SH-SY5Y (cell line): ENCODE results near the gene OIT3.

ENCODE experiments used
- GATA2 ChIP-seq: IDR thresholded peaks from 2 replicates; pipeline ENCODE4 v1.6.1; 2011; ENCODE audit warnings: mild to moderate bottlenecking, low read depth, low read length
- GATA3 ChIP-seq: IDR thresholded peaks from 2 replicates; pipeline ENCODE4 v1.6.1; 2011; ENCODE audit warnings: low read depth, mild to moderate bottlenecking, low read length, moderate library complexity

OIT3 gene

DNA sequence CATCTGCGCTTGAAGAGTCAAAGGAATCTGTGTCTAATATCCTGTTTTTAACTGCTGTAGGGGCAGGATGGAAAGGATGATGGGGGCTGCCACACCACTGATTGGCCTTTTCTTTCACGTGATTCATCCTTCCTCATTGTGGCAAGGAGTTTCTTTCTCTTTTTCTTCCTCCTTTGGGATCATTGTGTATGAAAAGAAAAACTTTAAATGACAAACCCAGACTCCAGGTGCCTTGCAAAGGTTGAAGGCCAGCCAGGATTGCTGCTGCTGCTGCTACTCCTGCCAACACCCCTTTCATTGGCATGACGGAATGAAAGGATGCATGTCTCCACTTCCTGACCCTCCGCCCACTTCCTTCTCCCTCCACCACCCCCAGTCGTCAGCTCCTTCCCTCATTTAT lies 6.5 kb upstream of the OIT3 start:
- TF ChIP-seq GATA3 (no peak), GATA2 (no peak)

GRCh38 chr10:72888151-72888638 lies 5.3 kb upstream of the OIT3 start:
- TF ChIP-seq GATA2 (no peak), GATA3 (no peak)

DNA sequence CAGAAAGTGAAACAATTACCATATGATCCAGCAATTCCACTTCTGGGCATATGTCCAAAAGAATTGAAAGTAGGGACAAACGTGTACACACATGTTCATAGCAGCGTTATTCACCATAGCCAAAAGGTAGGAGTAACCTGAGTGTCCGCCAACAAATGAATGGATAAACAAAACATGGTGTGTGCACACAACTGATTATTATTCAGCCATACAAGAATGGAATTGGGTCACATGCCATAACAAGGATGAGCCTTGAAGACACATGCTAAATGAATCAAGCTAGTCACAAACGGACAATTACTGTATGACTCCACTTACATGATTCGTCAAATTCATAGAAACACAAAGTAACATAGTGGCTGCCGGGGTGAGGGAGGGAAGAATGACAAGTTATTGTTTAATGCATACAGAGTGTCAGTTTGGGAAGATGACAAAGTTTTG lies 4.1 kb upstream of the OIT3 start:
- TF ChIP-seq GATA2 (no peak), GATA3 (no peak)

DNA sequence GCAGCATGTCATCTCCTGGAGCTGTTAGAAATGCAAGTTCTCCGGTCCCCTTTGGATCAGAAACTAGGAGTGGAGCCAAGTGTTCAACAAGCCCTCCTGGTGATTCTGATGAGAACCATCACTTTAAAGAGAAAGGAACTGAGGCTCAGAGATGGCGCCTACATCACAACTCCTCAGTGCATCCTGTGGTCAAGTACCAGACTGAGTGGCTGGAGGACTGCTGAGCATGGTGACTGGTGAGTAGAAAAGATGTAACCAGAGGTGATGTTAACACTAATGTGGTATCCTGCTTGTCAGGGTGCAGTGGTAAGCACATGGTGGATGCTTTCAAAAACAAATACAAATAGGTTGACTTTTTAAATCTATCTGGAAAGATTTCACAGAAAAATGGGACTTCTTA lies 3.5 kb upstream of the OIT3 start:
- TF ChIP-seq GATA3 = no peak

GRCh38 chr10:72895236-72895850 lies 1.8 kb downstream of the OIT3 start:
- TF ChIP-seq GATA3 = no peak
- TF ChIP-seq GATA2 = no peak

DNA sequence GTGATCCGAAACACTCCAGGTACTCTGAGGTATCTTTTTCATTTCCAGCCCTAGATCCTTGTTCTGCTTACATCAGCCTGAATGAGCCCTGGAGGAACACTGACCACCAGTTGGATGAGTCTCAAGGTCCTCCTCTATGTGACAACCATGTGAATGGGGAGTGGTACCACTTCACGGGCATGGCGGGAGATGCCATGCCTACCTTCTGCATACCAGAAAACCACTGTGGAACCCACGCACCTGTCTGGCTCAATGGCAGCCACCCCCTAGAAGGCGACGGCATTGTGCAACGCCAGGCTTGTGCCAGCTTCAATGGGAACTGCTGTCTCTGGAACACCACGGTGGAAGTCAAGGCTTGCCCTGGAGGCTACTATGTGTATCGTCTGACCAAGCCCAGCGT lies 5.1 kb downstream of the OIT3 start:
- no peak for TF ChIP-seq GATA2
- TF ChIP-seq GATA3 = no peak

- TF ChIP-seq GATA2 = no peak
- TF ChIP-seq GATA3 = no peak
Measured at GRCh38 chr10:72899545-72899944, 6.0 kb downstream of the OIT3 start.

DNA sequence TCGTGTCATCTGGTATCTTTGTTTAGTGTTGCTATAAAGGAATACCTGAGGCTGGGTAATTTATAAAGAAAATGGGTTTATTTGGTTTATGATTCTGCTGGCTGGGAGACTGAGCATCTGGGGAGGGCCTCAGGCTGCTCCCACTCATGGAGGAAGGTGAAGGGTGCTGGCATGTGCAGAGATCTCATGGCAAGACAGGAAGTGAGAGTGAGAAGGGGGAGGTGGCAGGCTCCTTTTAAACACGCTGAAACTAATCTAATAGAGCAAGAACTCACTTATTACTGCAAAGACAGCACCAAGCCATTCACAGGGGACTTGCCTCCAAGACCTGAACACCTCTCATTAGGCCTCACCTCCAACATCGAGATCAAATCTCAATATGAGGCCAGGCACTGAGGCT lies 11.3 kb downstream of the OIT3 start:
- TF ChIP-seq GATA2 (no peak), GATA3 (no peak)

DNA sequence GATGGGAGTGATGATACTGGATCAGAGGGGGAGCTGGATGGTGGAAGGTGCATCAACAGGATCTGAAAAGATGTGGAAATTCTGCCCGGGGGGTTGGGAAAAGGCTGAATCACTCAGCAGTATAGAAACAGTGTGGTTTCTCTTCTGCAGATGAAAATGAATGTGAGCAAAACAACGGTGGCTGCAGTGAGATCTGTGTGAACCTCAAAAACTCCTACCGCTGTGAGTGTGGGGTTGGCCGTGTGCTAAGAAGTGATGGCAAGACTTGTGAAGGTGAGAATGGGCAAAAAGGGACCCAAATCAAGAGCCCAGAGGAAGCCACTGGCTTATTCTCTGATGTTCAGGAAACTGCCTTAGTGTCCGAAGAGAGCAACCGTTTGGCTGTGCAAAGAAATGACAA lies 12.9 kb downstream of the OIT3 start:
- no peak for TF ChIP-seq GATA3
- no peak for TF ChIP-seq GATA2

- no peak for TF ChIP-seq GATA2
- no peak for TF ChIP-seq GATA3
Measured at GRCh38 chr10:72910705-72911104, 17.2 kb downstream of the OIT3 start.

DNA sequence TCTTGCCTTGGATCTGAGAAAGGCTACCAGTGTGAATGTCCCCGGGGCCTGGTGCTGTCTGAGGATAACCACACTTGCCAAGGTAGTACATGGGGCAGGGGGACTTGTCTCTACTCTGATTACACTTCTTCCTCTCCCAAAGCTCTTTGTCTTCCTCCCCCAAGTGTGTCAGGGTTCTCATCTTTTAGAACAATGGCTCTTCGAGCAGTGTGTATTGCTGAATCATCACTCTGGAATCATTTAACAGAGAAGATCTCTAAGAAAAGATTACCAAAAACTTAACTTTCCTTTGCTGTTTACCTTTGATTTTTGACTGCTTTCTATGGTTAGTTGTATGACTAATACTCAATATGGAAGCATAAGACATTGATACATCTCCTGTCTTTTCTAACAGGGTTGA lies 18.2 kb downstream of the OIT3 start:
- no peak for TF ChIP-seq GATA2
- TF ChIP-seq GATA3 = no peak

DNA sequence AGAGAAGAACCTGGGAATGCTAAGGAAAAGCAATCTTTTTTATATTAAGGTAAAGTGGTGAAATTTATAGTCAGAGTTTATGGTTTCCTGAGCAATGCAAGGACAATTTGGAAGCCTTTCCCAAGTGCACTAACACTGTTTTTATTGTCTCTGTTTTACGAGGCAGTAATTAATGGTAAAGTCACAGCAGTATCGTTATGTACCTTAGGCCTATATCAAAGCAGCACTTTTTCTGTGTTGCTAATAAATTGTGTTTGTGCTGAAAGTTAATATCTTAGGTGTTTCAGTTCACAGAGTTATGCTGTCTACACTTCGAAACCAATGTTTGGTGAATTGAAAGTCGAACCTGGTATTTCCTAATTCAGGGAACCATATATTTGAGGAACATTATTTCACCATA lies 19.2 kb downstream of the OIT3 start:
- no peak for TF ChIP-seq GATA3
- no peak for TF ChIP-seq GATA2

DNA sequence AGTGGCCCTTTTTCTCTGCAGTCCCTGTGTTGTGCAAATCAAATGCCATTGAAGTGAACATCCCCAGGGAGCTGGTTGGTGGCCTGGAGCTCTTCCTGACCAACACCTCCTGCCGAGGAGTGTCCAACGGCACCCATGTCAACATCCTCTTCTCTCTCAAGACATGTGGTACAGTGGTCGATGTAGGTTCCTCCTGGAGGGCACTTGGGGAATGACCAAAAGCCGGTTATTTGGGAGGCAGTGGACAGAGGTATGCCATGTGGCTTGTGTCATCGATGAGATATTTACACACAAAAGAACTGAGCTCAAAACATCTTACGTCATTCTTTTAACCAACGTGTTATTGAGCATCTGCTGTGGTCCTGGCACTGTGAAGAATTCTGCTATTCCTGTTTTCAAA lies 19.7 kb downstream of the OIT3 start:
- no peak for TF ChIP-seq GATA2
- TF ChIP-seq GATA3 = no peak

DNA sequence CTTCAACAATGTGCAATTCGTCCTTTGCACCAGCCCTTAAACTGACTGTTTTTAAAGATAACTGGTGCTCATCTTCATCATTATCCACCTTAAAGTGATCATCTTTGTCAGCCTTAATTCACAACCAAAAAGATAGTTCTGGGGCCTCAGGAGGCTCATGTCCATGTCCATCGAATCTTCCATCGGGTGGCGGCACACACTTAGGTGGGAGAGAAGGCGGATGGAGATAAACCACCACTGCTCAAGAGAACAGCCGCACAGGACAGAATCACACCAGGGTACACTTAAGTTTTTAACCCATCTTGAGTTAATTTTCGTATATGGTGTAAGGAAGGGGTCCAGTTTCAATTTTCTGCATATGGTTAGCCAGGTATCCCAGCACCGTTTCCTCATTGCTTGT lies 24.8 kb downstream of the OIT3 start:
- TF ChIP-seq GATA3 = no peak
- no peak for TF ChIP-seq GATA2

DNA sequence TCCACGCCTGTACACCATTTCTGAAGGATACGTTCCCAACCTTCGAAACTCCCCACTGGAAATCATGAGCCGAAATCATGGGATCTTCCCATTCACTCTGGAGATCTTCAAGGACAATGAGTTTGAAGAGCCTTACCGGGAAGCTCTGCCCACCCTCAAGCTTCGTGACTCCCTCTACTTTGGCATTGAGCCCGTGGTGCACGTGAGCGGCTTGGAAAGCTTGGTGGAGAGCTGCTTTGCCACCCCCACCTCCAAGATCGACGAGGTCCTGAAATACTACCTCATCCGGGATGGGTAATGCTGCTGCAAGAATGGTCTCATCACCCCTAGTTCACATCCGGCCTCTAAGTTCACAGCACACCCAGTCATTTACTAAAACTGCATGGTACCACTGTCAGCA lies 30.8 kb downstream of the OIT3 start:
- TF ChIP-seq GATA3 = no peak
- TF ChIP-seq GATA2 = no peak

GRCh38 chr10:72925951-72926465 lies 32.5 kb downstream of the OIT3 start:
- no peak for TF ChIP-seq GATA2
- no peak for TF ChIP-seq GATA3
